IMR-90 (cell line): ENCODE measurements around the gene MINDY1. TPM values are rescaled to one million over a fixed set of nuclear protein-coding genes. Genes with fewer than 3 reads are reported as not detected.

Experiments used
- ATAC-seq: fragments of 200-7000 bp; cut with Tn5 transposase; 2 replicates; pipeline ENCODE4 v1.9.1; 2020; ENCODE audit warnings: low read depth, mild to moderate bottlenecking, moderate library complexity
- BruUV-seq: library from RNA; stranded (reverse); fragments of 400-500 nt; replicated peaks from 2 replicates; lab custom pipeline; 2021; lab: Mats Ljungman, UMichigan
- CTCF ChIA-PET: fragments of 300-600 bp; formaldehyde crosslinking; extraction: SDS; loops from one replicate; lab custom pipeline; 2021; ENCODE audit warnings: antibody characterized with exemption; lab: Yijun Ruan, JAX
- POLR2A ChIA-PET: fragments of 300-600 bp; sonication (Branson Sonifier 250); formaldehyde crosslinking; loops from one replicate; lab custom pipeline; 2022; ENCODE audit warnings: antibody characterized with exemption; ENCODE audit not compliant: unreplicated experiment; lab: Charles Lee
- DNase-seq: peaks from one replicate; pipeline ENCODE4 v3.0.0; 2013
- H2AFZ ChIP-seq: replicated peaks from 2 replicates; pipeline ENCODE3; 2013; ENCODE audit warnings: low read length, mild to moderate bottlenecking; ENCODE audit not compliant: poor library complexity
- H2AK5ac ChIP-seq: 2 replicates; pipeline ENCODE4 v1.6.1; 2013; ENCODE audit warnings: low read depth, low read length, inconsistent platforms
- H2AK9ac ChIP-seq: replicated peaks from 2 replicates; pipeline ENCODE3; 2013; ENCODE audit warnings: mild to moderate bottlenecking, low read depth, low read length, moderate library complexity; ENCODE audit not compliant: poor library complexity
- H2BK120ac ChIP-seq: 2 replicates; pipeline ENCODE4 v1.6.1; 2013; ENCODE audit warnings: low read depth, low read length, inconsistent platforms
- H2BK15ac ChIP-seq: 3 replicates; pipeline ENCODE4 v1.6.1; 2013; ENCODE audit warnings: low read depth, low read length, inconsistent platforms
- H2BK20ac ChIP-seq: 2 replicates; pipeline ENCODE4 v1.6.1; 2013; ENCODE audit warnings: low read depth, mild to moderate bottlenecking, inconsistent platforms, low read length, moderate library complexity
- H2BK5ac ChIP-seq: 2 replicates; pipeline ENCODE4 v1.6.1; 2013; ENCODE audit warnings: mild to moderate bottlenecking, low read depth, low read length, inconsistent platforms; ENCODE audit not compliant: poor library complexity, severe bottlenecking
- H3K14ac ChIP-seq: replicated peaks from 2 replicates; pipeline ENCODE4 v1.6.1; 2013; ENCODE audit warnings: low read depth, low read length, inconsistent platforms
- H3K18ac ChIP-seq: 2 replicates; pipeline ENCODE4 v1.6.1; 2013; ENCODE audit warnings: low read depth, low read length, control low read depth
- H3K23ac ChIP-seq: 2 replicates; pipeline ENCODE4 v1.6.1; 2013; ENCODE audit warnings: low read depth, low read length, inconsistent platforms
- H3K27ac ChIP-seq: 2 replicates; pipeline ENCODE4 v1.5.1; 2013; ENCODE audit warnings: mild to moderate bottlenecking, control low read depth, low read length; ENCODE audit not compliant: insufficient read depth
- H3K27me3 ChIP-seq: 2 replicates; pipeline ENCODE4 v1.6.1; 2013; ENCODE audit warnings: low read length; ENCODE audit not compliant: control insufficient read depth, insufficient read depth
- H3K36me3 ChIP-seq: 2 replicates; pipeline ENCODE4 v1.6.1; 2013; ENCODE audit warnings: low read length, mixed read lengths; ENCODE audit not compliant: control insufficient read depth, insufficient read depth
- H3K4ac ChIP-seq: 2 replicates; pipeline ENCODE4 v1.6.1; 2013; ENCODE audit warnings: low read depth, low read length, inconsistent platforms
- H3K4me1 ChIP-seq: 2 replicates; pipeline ENCODE4 v1.6.1; 2013; ENCODE audit warnings: low read length, mixed read lengths; ENCODE audit not compliant: control insufficient read depth, insufficient read depth
- H3K4me2 ChIP-seq: 2 replicates; pipeline ENCODE4 v1.6.1; 2013; ENCODE audit warnings: low read depth, mild to moderate bottlenecking, control low read depth, low read length, moderate library complexity
- H3K4me3 ChIP-seq: 2 replicates; pipeline ENCODE4 v1.5.1; 2013; ENCODE audit warnings: low read depth, mild to moderate bottlenecking, control low read depth, low read length, moderate library complexity; ENCODE audit not compliant: insufficient read depth
- H3K56ac ChIP-seq: 2 replicates; pipeline ENCODE4 v1.6.1; 2013; ENCODE audit warnings: low read length, inconsistent platforms; ENCODE audit not compliant: insufficient read depth; ENCODE audit errors: extremely low read depth
- H3K79me1 ChIP-seq, 2 experiments: 2 replicates each; pipeline ENCODE4 v1.6.1; 2013; ENCODE audit warnings: low read length in 2 of 2, inconsistent platforms in 1 of 2, low read depth in 1 of 2
- H3K9ac ChIP-seq: 2 replicates; pipeline ENCODE4 v1.6.1; 2013; ENCODE audit warnings: low read depth, low read length, control low read depth
- H3K9me1 ChIP-seq: 2 replicates; pipeline ENCODE4 v1.6.1; 2013; ENCODE audit warnings: low read length, inconsistent platforms; ENCODE audit not compliant: insufficient read depth
- H3K9me3 ChIP-seq: 2 replicates; pipeline ENCODE4 v1.6.1; 2013; ENCODE audit warnings: low read length; ENCODE audit not compliant: control insufficient read depth, insufficient read depth
- H4K20me1 ChIP-seq: 2 replicates; pipeline ENCODE4 v1.6.1; 2013; ENCODE audit warnings: low read length, inconsistent platforms; ENCODE audit not compliant: insufficient read depth
- H4K5ac ChIP-seq: 2 replicates; pipeline ENCODE4 v1.6.1; 2013; ENCODE audit warnings: mild to moderate bottlenecking, low read depth, low read length, control low read depth
- H4K8ac ChIP-seq, 2 experiments: 2 replicates each; pipeline ENCODE4 v1.6.1; 2013; ENCODE audit warnings: low read depth in 2 of 2, low read length in 2 of 2, control low read depth in 1 of 2, inconsistent platforms in 1 of 2
- H4K91ac ChIP-seq: 2 replicates; pipeline ENCODE4 v1.6.1; 2013; ENCODE audit warnings: low read depth, low read length, inconsistent platforms; ENCODE audit not compliant: insufficient read depth
- CEBPB ChIP-seq: IDR thresholded peaks from 2 replicates; pipeline ENCODE4 v1.6.1; 2012; ENCODE audit warnings: low read depth, low read length, improper control_type of control experiment
- CHD1 ChIP-seq: IDR thresholded peaks from 2 replicates; pipeline ENCODE4 v1.6.1; 2012; ENCODE audit warnings: low read depth, low read length, improper control_type of control experiment
- POLR2A ChIP-seq: IDR thresholded peaks from 2 replicates; pipeline ENCODE4 v1.6.1; 2012; ENCODE audit warnings: mild to moderate bottlenecking, low read depth, low read length
- RAD21 ChIP-seq: IDR thresholded peaks from 2 replicates; pipeline ENCODE4 v1.6.1; 2012; ENCODE audit warnings: low read length, improper control_type of control experiment
- RFX5 ChIP-seq: IDR thresholded peaks from 2 replicates; pipeline ENCODE4 v1.8.0; 2012; ENCODE audit warnings: low read depth, mild to moderate bottlenecking, low read length, moderate library complexity
- WGBS, 2 experiments: methylation state at CpG; one replicate each; pipeline versions ENCODE4 v1.1.5 to v1.1.7; 2013; ENCODE audit warnings: missing lambda C conversion rate in 2 of 2; ENCODE audit not compliant: insufficient read length in 1 of 2; ENCODE audit errors: extremely low coverage in 2 of 2; 5-methylcytosine and 5-hydroxymethylcytosine counted together
- dilution Hi-C: fragments of 300-500 bp; cut with HindIII; formaldehyde crosslinking; loops from one replicate; pipeline ENCODE4 v1.14.3; 2018; ENCODE audit warnings: low sequenced_read_pairs; ENCODE audit not compliant: unreplicated experiment
- in situ Hi-C: fragments of 300-500 bp; cut with MboI; formaldehyde crosslinking; loops from 3 replicates; pipeline ENCODE4 v1.14.3; 2019; ENCODE audit warnings: low sequenced_read_pairs, inconsistent platforms, mixed read lengths
- intact Hi-C: fragments of 100-400 bp; cut with micrococcal nuclease; formaldehyde crosslinking; loops from 2 replicates; pipeline ENCODE4 v1.10.0; 2022
- polyA plus RNA-seq, 3 experiments: library from polyadenylated mRNA; depleted of rRNA; stranded (reverse); fragments of >200 nt; gene quantifications; 2 replicates each; pipeline ENCODE4 v1.2.3, GENCODE V29; 2012; ENCODE audit warnings: low replicate concordance in 1 of 3
- total RNA-seq: library from RNA; depleted of rRNA; stranded (reverse); fragments of >200 nt; gene quantifications from 2 replicates; pipeline ENCODE4 v1.2.3, GENCODE V29; 2012
- TF ChIP-seq, protein P1 (sequence below): fragments of 150-350 bp; IDR thresholded peaks from 2 replicates; pipeline ENCODE4 v1.6.1; 2017; ENCODE audit warnings: mild to moderate bottlenecking, antibody characterized with exemption, low read length, low read depth
- TF ChIP-seq, protein P2 (sequence below): fragments of 150-350 bp; IDR thresholded peaks from 2 replicates; pipeline ENCODE4 v1.6.1; 2016; ENCODE audit warnings: low read depth, mild to moderate bottlenecking, low read length, moderate library complexity, borderline replicate concordance
- TF ChIP-seq, protein P3 (sequence below): conservative IDR thresholded peaks from 2 replicates; pipeline ENCODE4 v1.5.1; 2012; ENCODE audit warnings: mild to moderate bottlenecking, low read depth, low read length, improper control_type of control experiment

The MINDY1 gene
- total and polyA plus RNA-seq, 2 of the 4 experiments (the other 2 are of a cell fraction), result 6.6 to 7.3 TPM

DNA sequence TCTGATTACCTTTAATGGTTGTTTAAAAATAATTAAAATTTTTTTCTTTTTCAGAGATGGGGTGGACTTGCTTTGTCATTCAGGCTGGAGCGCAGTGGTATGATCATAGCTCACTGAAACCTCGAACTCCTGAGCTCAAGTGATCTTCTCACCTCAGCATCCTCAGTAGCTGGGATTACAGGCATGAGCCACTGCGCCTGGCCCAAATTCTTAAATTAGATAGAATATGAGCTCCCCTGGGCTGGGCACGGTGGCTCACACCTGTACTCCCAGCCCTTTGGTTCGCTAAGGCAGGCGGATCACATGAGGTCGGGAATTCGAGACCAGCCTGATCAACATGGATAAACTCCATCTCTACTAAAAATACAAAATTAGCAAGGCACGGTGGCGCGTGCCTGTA is 49.0 kb downstream of the MINDY1 start:
- Histone ChIP-seq H3K18ac (no peak overlapping the region), H3K9me3 (no peaks in the 10 kb centered on the region), H3K4ac (no peak overlapping the region), H3K23ac (no peak overlapping the region), H3K79me1 (peaks cover 0 to 10% of the 10 kb centered on the region in 2 experiments; a peak in 3 of 4 replicates), H2BK5ac (no peak overlapping the region), H4K91ac (no peak overlapping the region), H4K20me1 (no peaks in the 10 kb centered on the region), H3K9ac (no peak overlapping the region), H3K27ac (no peak overlapping the region), H3K4me1 (no peaks in the 10 kb centered on the region), H3K4me2 (no peak overlapping the region), H3K56ac (no peak overlapping the region), H2BK15ac (no peak overlapping the region), H2BK20ac (no peak overlapping the region), H2AFZ (no peak overlapping the region), H3K27me3 (no peaks in the 10 kb centered on the region), H4K8ac (no peak overlapping the region), H3K14ac (no peak overlapping the region), H3K4me3 (no peak overlapping the region), H3K36me3 (peaks cover 48% of the 10 kb centered on the region), H2AK5ac (no peak overlapping the region), H4K5ac (no peak overlapping the region), H2BK120ac (no peak overlapping the region), H3K9me1 (no peaks in the 10 kb centered on the region), H2AK9ac (no peak overlapping the region)
- DNase-seq, result no peak
- no TSS peak for BruUV-seq
- ChIA-PET POLR2A (no interaction called here), CTCF (interaction anchor here (0.6 to 0.9 kb wide), 4 partner anchors 22 to 142 kb away, joined by 3 to 5 read pairs (median 4); no protein-coding TSS in a partner anchor)
- ATAC-seq, result no peak
- intact Hi-C loops (no loop called here), dilution Hi-C loops (no loop called here), in situ Hi-C loops (no loop called here)
- TF ChIP-seq, protein P1, sequence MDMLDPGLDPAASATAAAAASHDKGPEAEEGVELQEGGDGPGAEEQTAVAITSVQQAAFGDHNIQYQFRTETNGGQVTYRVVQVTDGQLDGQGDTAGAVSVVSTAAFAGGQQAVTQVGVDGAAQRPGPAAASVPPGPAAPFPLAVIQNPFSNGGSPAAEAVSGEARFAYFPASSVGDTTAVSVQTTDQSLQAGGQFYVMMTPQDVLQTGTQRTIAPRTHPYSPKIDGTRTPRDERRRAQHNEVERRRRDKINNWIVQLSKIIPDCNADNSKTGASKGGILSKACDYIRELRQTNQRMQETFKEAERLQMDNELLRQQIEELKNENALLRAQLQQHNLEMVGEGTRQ, result no peak
- TF ChIP-seq CEBPB, result no peak
- TF ChIP-seq RAD21, result no peak
- TF ChIP-seq, protein P2, sequence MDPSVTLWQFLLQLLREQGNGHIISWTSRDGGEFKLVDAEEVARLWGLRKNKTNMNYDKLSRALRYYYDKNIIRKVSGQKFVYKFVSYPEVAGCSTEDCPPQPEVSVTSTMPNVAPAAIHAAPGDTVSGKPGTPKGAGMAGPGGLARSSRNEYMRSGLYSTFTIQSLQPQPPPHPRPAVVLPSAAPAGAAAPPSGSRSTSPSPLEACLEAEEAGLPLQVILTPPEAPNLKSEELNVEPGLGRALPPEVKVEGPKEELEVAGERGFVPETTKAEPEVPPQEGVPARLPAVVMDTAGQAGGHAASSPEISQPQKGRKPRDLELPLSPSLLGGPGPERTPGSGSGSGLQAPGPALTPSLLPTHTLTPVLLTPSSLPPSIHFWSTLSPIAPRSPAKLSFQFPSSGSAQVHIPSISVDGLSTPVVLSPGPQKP, result no peak
- TF ChIP-seq, protein P3, sequence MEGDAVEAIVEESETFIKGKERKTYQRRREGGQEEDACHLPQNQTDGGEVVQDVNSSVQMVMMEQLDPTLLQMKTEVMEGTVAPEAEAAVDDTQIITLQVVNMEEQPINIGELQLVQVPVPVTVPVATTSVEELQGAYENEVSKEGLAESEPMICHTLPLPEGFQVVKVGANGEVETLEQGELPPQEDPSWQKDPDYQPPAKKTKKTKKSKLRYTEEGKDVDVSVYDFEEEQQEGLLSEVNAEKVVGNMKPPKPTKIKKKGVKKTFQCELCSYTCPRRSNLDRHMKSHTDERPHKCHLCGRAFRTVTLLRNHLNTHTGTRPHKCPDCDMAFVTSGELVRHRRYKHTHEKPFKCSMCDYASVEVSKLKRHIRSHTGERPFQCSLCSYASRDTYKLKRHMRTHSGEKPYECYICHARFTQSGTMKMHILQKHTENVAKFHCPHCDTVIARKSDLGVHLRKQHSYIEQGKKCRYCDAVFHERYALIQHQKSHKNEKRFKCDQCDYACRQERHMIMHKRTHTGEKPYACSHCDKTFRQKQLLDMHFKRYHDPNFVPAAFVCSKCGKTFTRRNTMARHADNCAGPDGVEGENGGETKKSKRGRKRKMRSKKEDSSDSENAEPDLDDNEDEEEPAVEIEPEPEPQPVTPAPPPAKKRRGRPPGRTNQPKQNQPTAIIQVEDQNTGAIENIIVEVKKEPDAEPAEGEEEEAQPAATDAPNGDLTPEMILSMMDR, result no peak
- no peak for TF ChIP-seq CHD1
- no peak for TF ChIP-seq POLR2A
- TF ChIP-seq RFX5, result no peak
- no CpG with 5 or more reads among the region's 11 CpGs for WGBS, 2 experiments
